Calu3 (cell line): ENCODE results near the gene PDIA5. TPM values are rescaled to one million over a fixed set of nuclear protein-coding genes. Genes with fewer than 3 reads are reported as not detected.

Source experiments
- BruUV-seq: library from RNA; stranded (reverse); fragments of 400-500 nt; replicated peaks from 2 replicates; lab custom pipeline; 2021; lab: Mats Ljungman, UMichigan
- CTCF ChIA-PET: fragments of 300-600 bp; sonication (Branson Sonifier 250); formaldehyde crosslinking; loops from one replicate; lab custom pipeline; 2022; ENCODE audit warnings: antibody characterized with exemption; lab: Charles Lee
- DNase-seq: peaks from one replicate; pipeline ENCODE4 v3.0.0; 2022
- H3K27ac Mint-ChIP-seq: one replicate; pipeline ENCODE4 v1.8.0; 2022; ENCODE audit warnings: mixed read lengths; ENCODE audit not compliant: unreplicated experiment
- H3K27me3 Mint-ChIP-seq: one replicate; pipeline ENCODE4 v1.8.0; 2022; ENCODE audit warnings: mixed read lengths; ENCODE audit not compliant: unreplicated experiment
- H3K36me3 Mint-ChIP-seq: one replicate; pipeline ENCODE4 v1.8.0; 2022; ENCODE audit warnings: mild to moderate bottlenecking, moderate library complexity, mixed read lengths; ENCODE audit not compliant: insufficient read depth, unreplicated experiment
- H3K4me1 Mint-ChIP-seq: one replicate; pipeline ENCODE4 v1.8.0; 2022; ENCODE audit warnings: mild to moderate bottlenecking, low read depth, mixed read lengths; ENCODE audit not compliant: unreplicated experiment
- H3K4me3 Mint-ChIP-seq: one replicate; pipeline ENCODE4 v1.8.0; 2022; ENCODE audit warnings: mild to moderate bottlenecking, low read depth, moderate library complexity, mixed read lengths; ENCODE audit not compliant: unreplicated experiment
- H3K9me3 Mint-ChIP-seq: one replicate; pipeline ENCODE4 v1.8.0; 2022; ENCODE audit warnings: low read depth, mixed read lengths; ENCODE audit not compliant: unreplicated experiment
- CTCF ChIP-seq: fragments of 200-600 bp; IDR thresholded peaks from one replicate; pipeline ENCODE4 v1.8.0; 2022; ENCODE audit warnings: antibody characterized with exemption; ENCODE audit not compliant: unreplicated experiment
- intact Hi-C: fragments of 100-400 bp; cut with micrococcal nuclease; formaldehyde crosslinking; loops from one replicate; pipeline ENCODE4 v1.10.0; 2022; ENCODE audit not compliant: unreplicated experiment
- microRNA-seq: library from miRNA; unstranded; fragments of <30 nt; microRNA quantifications from one replicate; pipeline ENCODE4 v1.2.0, GENCODE V29; 2022
- total RNA-seq: library from RNA; stranded (reverse); gene quantifications from 2 replicates; pipeline ENCODE4 v1.2.3, GENCODE V29; 2022

The PDIA5 gene
- total RNA-seq, 1 experiment from 2014 or later, result 31.6 TPM

GRCh38 chr3:123202451-123202850 is 135.6 kb downstream of the PDIA5 start:
- Mint-ChIP-seq H3K9me3 (no peaks in the 10 kb centered on the region), H3K4me3 (peak overlapping the region; percentile 89), H3K27me3 (no peaks in the 10 kb centered on the region), H3K36me3 (peaks cover 17% of the 10 kb centered on the region), H3K4me1 (peaks cover 10% of the 10 kb centered on the region), H3K27ac (peak overlapping the region; percentile 85)
- DNase-seq, result peak; percentile 4
- TF ChIP-seq CTCF, result no peak
- CTCF ChIA-PET, result interaction anchor here (0.9 kb wide), 1 partner anchor 45 kb away, joined by 3 read pairs; no protein-coding TSS in a partner anchor
- intact Hi-C loops, result no loop called here
- TSS peak; percentile 68 for BruUV-seq

Small RNA genes within 50 kb of the gene (microRNA-seq; reads per million reads assigned to microRNA genes)
- gene MIR7110, result not detected

Other genes with a start within 250 kb of the PDIA5 start
- not detected in 2 replicates for gene SEMA5B, start 39.3 kb upstream of the PDIA5 start, total RNA-seq
- 15.6 and 18.6 TPM in 2 replicates for gene SEC22A, start 134.9 kb downstream of the PDIA5 start, total RNA-seq